Fibroblast of lung (primary cell): ENCODE measurements around the gene LMF2. TPM values are rescaled to one million over a fixed set of nuclear protein-coding genes. Genes with fewer than 3 reads are reported as not detected.
A peak's percentile ranks its signal among the peaks of the same experiment; 100 is the strongest.

ENCODE experiments used
- DNase-seq, 2 donors: peaks; one replicate each; pipeline versions ENCODE4 v3.0.0 to v3.0.0-alpha.2; 2010; ENCODE audit warnings: low read depth in 2 of 2
- H2AFZ ChIP-seq: 2 replicates; pipeline ENCODE4 v1.5.1; 2012; ENCODE audit warnings: low read length, control low read depth, inconsistent platforms
- H3K27ac ChIP-seq: 2 replicates; pipeline ENCODE4 v1.5.1; 2011; ENCODE audit warnings: low read length, control low read depth; ENCODE audit not compliant: insufficient read depth
- H3K27me3 ChIP-seq: 2 replicates; pipeline ENCODE4 v1.5.1; 2011; ENCODE audit warnings: mild to moderate bottlenecking, low read length; ENCODE audit not compliant: control insufficient read depth, insufficient read depth
- H3K36me3 ChIP-seq: 2 replicates; pipeline ENCODE4 v1.5.1; 2011; ENCODE audit warnings: low read length; ENCODE audit not compliant: control insufficient read depth, insufficient read depth
- H3K4me1 ChIP-seq: 2 replicates; pipeline ENCODE4 v1.5.1; 2011; ENCODE audit warnings: low read length; ENCODE audit not compliant: control insufficient read depth, insufficient read depth; ENCODE audit errors: extremely low read depth
- H3K4me2 ChIP-seq: 2 replicates; pipeline ENCODE4 v1.5.1; 2011; ENCODE audit warnings: low read length, control low read depth; ENCODE audit not compliant: insufficient read depth; ENCODE audit errors: extremely low read depth
- H3K4me3 ChIP-seq, 4 experiments: fragments of 200-600 bp in 1 of 4; sonication (generic) in 1 of 4; replicated peaks in 1 of 4; 2 replicates each; pipeline ENCODE4 v1.5.1; 2011 to 2016; ENCODE audit warnings: low read length in 4 of 4, low read depth in 3 of 4, mild to moderate bottlenecking in 3 of 4, control low read depth in 2 of 4, inconsistent platforms in 1 of 4, mixed read lengths in 1 of 4; ENCODE audit not compliant: insufficient read depth in 1 of 4; ENCODE audit errors: control extremely low read depth in 1 of 4
- H3K79me2 ChIP-seq: 2 replicates; pipeline ENCODE4 v1.5.1; 2012; ENCODE audit warnings: mild to moderate bottlenecking, low read length, inconsistent platforms; ENCODE audit not compliant: control insufficient read depth, insufficient read depth
- H3K9ac ChIP-seq: 2 replicates; pipeline ENCODE4 v1.5.1; 2011; ENCODE audit warnings: mild to moderate bottlenecking, low read length, control low read depth; ENCODE audit not compliant: insufficient read depth
- H3K9me3 ChIP-seq: 2 replicates; pipeline ENCODE4 v1.5.1; 2012; ENCODE audit warnings: low read depth, low read length; ENCODE audit not compliant: control insufficient read depth, insufficient read depth
- H4K20me1 ChIP-seq: 2 replicates; pipeline ENCODE4 v1.5.1; 2011; ENCODE audit warnings: low read length; ENCODE audit not compliant: control insufficient read depth, insufficient read depth; ENCODE audit errors: extremely low read depth
- CTCF ChIP-seq, 2 donors: IDR thresholded peaks in 1 of 2; conservative IDR thresholded peaks in 1 of 2; 1 replicate in 1 of 2; 2 replicates in 1 of 2; pipeline ENCODE4 v1.5.1; 2011 to 2012; ENCODE audit warnings: low read length in 2 of 2, control low read depth in 1 of 2, inconsistent platforms in 1 of 2, low read depth in 1 of 2, mild to moderate bottlenecking in 1 of 2
- EZH2 ChIP-seq: IDR thresholded peaks from 2 replicates; pipeline ENCODE4 v1.5.1; 2012; ENCODE audit warnings: low read length, control low read depth, mild to moderate bottlenecking; ENCODE audit errors: missing control alignments
- polyA plus RNA-seq, 2 donors: library from polyadenylated mRNA; depleted of rRNA in 1 of 2; stranded (reverse) in 1 of 2; unstranded in 1 of 2; fragments of >200 nt; gene quantifications; 2 replicates each; pipeline ENCODE4 v1.2.1, GENCODE V29; 2011 to 2012; ENCODE audit warnings: missing spikeins in 1 of 2
- total RNA-seq: library from RNA; depleted of rRNA; stranded (reverse); fragments of >200 nt; gene quantifications from 2 replicates; pipeline ENCODE4 v1.2.1, GENCODE V29; 2014

LMF2 gene
- total and polyA plus RNA-seq, 2 donors (not counting 1 experiment from before 2014, with no cell fraction given), result 25.8 to 37.8 TPM

GRCh38 chr22:50530580-50530876, 23.0 kb upstream of the LMF2 start:
- H3K9ac ChIP-seq, result peak overlapping the region; percentile 62
- H3K27ac ChIP-seq, result no peak overlapping the region
- peak overlapping the region; percentile 25 to 60 (median 38) for H3K4me3 ChIP-seq
- H3K79me2 ChIP-seq, result no peaks in the 10 kb centered on the region
- peak overlapping the region; percentile 64 for H3K4me2 ChIP-seq
- H2AFZ ChIP-seq, result no peak overlapping the region
- H3K9me3 ChIP-seq, result no peaks in the 10 kb centered on the region
- DNase-seq, result no peak
- no peaks in the 10 kb centered on the region for H3K36me3 ChIP-seq
- TF ChIP-seq EZH2 (no peak), CTCF (conservative IDR thresholded peaks at IDR 0.05 in 1 of 2, IDR thresholded peaks at IDR 0.05 in 1 of 2; ENCODE audit: low read depth in 1 of 2, low read length in 2 of 2) (no peak)
- peaks cover 14% of the 10 kb centered on the region for H3K4me1 ChIP-seq
- no peaks in the 10 kb centered on the region for H4K20me1 ChIP-seq
- peaks cover 11% of the 10 kb centered on the region for H3K27me3 ChIP-seq

- H3K4me1 ChIP-seq, result peaks cover 14% of the 10 kb centered on the region
- peak within 1 kb of the TSS; percentile 65 for H3K9ac ChIP-seq
- TF ChIP-seq EZH2 (no peak), CTCF (conservative IDR thresholded peaks at IDR 0.05 in 1 of 2, IDR thresholded peaks at IDR 0.05 in 1 of 2; ENCODE audit: low read depth in 1 of 2, low read length in 2 of 2) (no peak)
- peaks cover 11% of the 10 kb centered on the region for H3K27me3 ChIP-seq
- H3K27ac ChIP-seq, result no peak within 1 kb of the TSS
- peak within 1 kb of the TSS; percentile 64 for H3K4me2 ChIP-seq
- no peak within 1 kb of the TSS for H2AFZ ChIP-seq
- H3K4me3 ChIP-seq, result peak within 1 kb of the TSS; percentile 25 to 60 (median 38)
- DNase-seq, result peak; percentile 71 to 83
- no peaks in the 10 kb centered on the region for H4K20me1 ChIP-seq
- no peaks in the 10 kb centered on the region for H3K79me2 ChIP-seq
- no peaks in the 10 kb centered on the region for H3K36me3 ChIP-seq
- H3K9me3 ChIP-seq, result no peaks in the 10 kb centered on the region
Measured at GRCh38 chr22:50529897-50530579, 22.5 kb upstream of the LMF2 start, which contains the start of gene TYMP. TSS of gene TYMP (minus strand) at chr22:50530012. CDS start at chr22:50529709, 303 bp downstream.

- no peak overlapping the region for H3K27ac ChIP-seq
- no peaks in the 10 kb centered on the region for H3K9me3 ChIP-seq
- no peak overlapping the region for H3K4me2 ChIP-seq
- peak overlapping the region in 3 of 4 experiments; percentile 14 to 60 (median 38) for H3K4me3 ChIP-seq
- peaks cover 16% of the 10 kb centered on the region for H3K4me1 ChIP-seq
- peak; percentile 42 for TF ChIP-seq EZH2
- TF ChIP-seq CTCF (conservative IDR thresholded peaks at IDR 0.05 in 1 of 2, IDR thresholded peaks at IDR 0.05 in 1 of 2; ENCODE audit: low read depth in 1 of 2, low read length in 2 of 2), result no peak
- peaks cover 11% of the 10 kb centered on the region for H3K27me3 ChIP-seq
- no peak overlapping the region for H2AFZ ChIP-seq
- H3K9ac ChIP-seq, result peak overlapping the region; percentile 23
- no peaks in the 10 kb centered on the region for H4K20me1 ChIP-seq
- peak in 1 of 2 donors; percentile 14 for DNase-seq
- H3K36me3 ChIP-seq, result no peaks in the 10 kb centered on the region
- peaks cover 4% of the 10 kb centered on the region for H3K79me2 ChIP-seq
Measured at GRCh38 chr22:50529416-50529896, 22.0 kb upstream of the LMF2 start.
